Posterior vena cava (tissue), 2 donors: ENCODE results near the gene SLC12A6. TPM values are rescaled to one million over a fixed set of nuclear protein-coding genes. Genes with fewer than 3 reads are reported as not detected.
"Not testable (repeated sequence)": the region's sequence is repeated elsewhere in the genome, so short reads cannot be mapped to it uniquely, and the experiment has no call there.

ENCODE experiments used
- DNase-seq: peaks from one replicate; pipeline ENCODE4 v3.0.0-alpha.2; 2020; ENCODE audit warnings: low spot score
- intact Hi-C, 2 donors: fragments of 100-400 bp; cut with DNase I; formaldehyde crosslinking; loops; one replicate each; pipeline versions ENCODE4 v1.14.1 to v1.14.2; 2022 to 2023
- total RNA-seq, 2 donors: library from RNA; stranded (reverse); fragmentation: NEBNext Ultra II Directional; extraction: Animal tissue kit (Norgen Biotek cat#: 25700); gene quantifications; one replicate each; pipeline ENCODE4 v1.2.1, GENCODE V29; 2021
- donor health status: DM: yes; HTN: yes; CAD: no.
- donor health status: DM: yes; HTN: yes; CAD: no.

Gene SLC12A6
- total RNA-seq, 2 donors from 2014 or later, result 17.9 to 24.1 TPM

- intact Hi-C loops, result loop anchor here in 1 of 2 donors (10.0 kb wide), 1 partner anchor 115 kb away; no protein-coding TSS in a partner anchor
- DNase-seq, result no peak
Measured at GRCh38 chr15:34360298-34360697, 22.7 kb upstream of the SLC12A6 start.

GRCh38 chr15:34359416-34359815 lies 21.8 kb upstream of the SLC12A6 start:
- DNase-seq, result no peak
- intact Hi-C loops, result no loop called here

GRCh38 chr15:34358948-34359347 lies 21.4 kb upstream of the SLC12A6 start:
- DNase-seq, result no peak
- intact Hi-C loops, result no loop called here

GRCh38 chr15:34358367-34358766 lies 20.8 kb upstream of the SLC12A6 start:
- DNase-seq, result no peak
- intact Hi-C loops, result no loop called here

- intact Hi-C loops, result no loop called here
Measured at GRCh38 chr15:34357653-34358052, 20.1 kb upstream of the SLC12A6 start.

GRCh38 chr15:34355241-34355640 lies 17.7 kb upstream of the SLC12A6 start:
- no peak for DNase-seq
- intact Hi-C loops, result no loop called here

More at GRCh38 chr15:34357653-34358052, 20.1 kb upstream of the SLC12A6 start:
- DNase-seq, result no peak

GRCh38 chr15:34354286-34354685 lies 16.7 kb upstream of the SLC12A6 start:
- no peak for DNase-seq
- intact Hi-C loops, result no loop called here

- intact Hi-C loops, result no loop called here
- DNase-seq, result no peak
Measured at GRCh38 chr15:34353627-34354026, 16.0 kb upstream of the SLC12A6 start.

GRCh38 chr15:34352996-34353395 lies 15.4 kb upstream of the SLC12A6 start:
- DNase-seq, intact Hi-C loops: not testable (repeated sequence)

GRCh38 chr15:34349769-34350168 lies 12.2 kb upstream of the SLC12A6 start:
- DNase-seq, result no peak
- intact Hi-C loops, result no loop called here

- intact Hi-C loops, result no loop called here
Measured at GRCh38 chr15:34348735-34349300, 11.2 kb upstream of the SLC12A6 start.

GRCh38 chr15:34347951-34348638 lies 10.5 kb upstream of the SLC12A6 start:
- DNase-seq, result no peak
- intact Hi-C loops, result no loop called here

More at GRCh38 chr15:34348735-34349300, 11.2 kb upstream of the SLC12A6 start:
- no peak for DNase-seq

- DNase-seq, result peak; percentile 97
- intact Hi-C loops, result no loop called here
Measured at GRCh38 chr15:34342737-34343575, 5.4 kb upstream of the SLC12A6 start, which contains the start of the genes NOP10 and NUTM1. Gene NOP10, minus strand, starts transcription at chr15:34343136. Its CDS starts 63 bp downstream, at chr15:34343073. Gene NUTM1, plus strand, starts transcription at chr15:34343315. Its CDS starts 382 bp downstream, at chr15:34343697.

- intact Hi-C loops, result not testable (repeated sequence)
Measured at GRCh38 chr15:34342213-34342736, 4.7 kb upstream of the SLC12A6 start.

GRCh38 chr15:34341381-34342212 lies 4.0 kb upstream of the SLC12A6 start:
- no peak for DNase-seq
- intact Hi-C loops, result no loop called here

More at GRCh38 chr15:34342213-34342736, 4.7 kb upstream of the SLC12A6 start:
- DNase-seq, result peak; percentile 66

GRCh38 chr15:34339946-34340345 lies 2.4 kb upstream of the SLC12A6 start:
- intact Hi-C loops, result no loop called here
- no peak for DNase-seq

- no peak for DNase-seq
- intact Hi-C loops, result no loop called here
Measured at GRCh38 chr15:34338347-34338746, 766 bp upstream of the SLC12A6 start.

GRCh38 chr15:34336991-34337556 lies 507 bp downstream of the SLC12A6 start:
- DNase-seq, result no peak
- intact Hi-C loops, result no loop called here
